MM.1S (cell line): ENCODE measurements around the gene APPL2.

Experiments
- CTCF ChIP-seq: fragments of 300-600 bp; sonication (generic); IDR thresholded peaks from 2 replicates; pipeline ENCODE4 v1.5.1; 2016; ENCODE audit warnings: antibody characterized with exemption, low read length, mixed read lengths
- EZH2 ChIP-seq: fragments of 300-600 bp; sonication (generic); optimal IDR thresholded peaks from 2 replicates; pipeline ENCODE3; 2017; ENCODE audit warnings: low read depth, mild to moderate bottlenecking, antibody characterized with exemption, low read length, mixed read lengths
- EZH2phosphoT487 ChIP-seq: fragments of 300-600 bp; sonication (generic); IDR thresholded peaks from 2 replicates; pipeline ENCODE4 v1.6.1; 2018; ENCODE audit warnings: antibody characterized with exemption, low read length

DNA sequence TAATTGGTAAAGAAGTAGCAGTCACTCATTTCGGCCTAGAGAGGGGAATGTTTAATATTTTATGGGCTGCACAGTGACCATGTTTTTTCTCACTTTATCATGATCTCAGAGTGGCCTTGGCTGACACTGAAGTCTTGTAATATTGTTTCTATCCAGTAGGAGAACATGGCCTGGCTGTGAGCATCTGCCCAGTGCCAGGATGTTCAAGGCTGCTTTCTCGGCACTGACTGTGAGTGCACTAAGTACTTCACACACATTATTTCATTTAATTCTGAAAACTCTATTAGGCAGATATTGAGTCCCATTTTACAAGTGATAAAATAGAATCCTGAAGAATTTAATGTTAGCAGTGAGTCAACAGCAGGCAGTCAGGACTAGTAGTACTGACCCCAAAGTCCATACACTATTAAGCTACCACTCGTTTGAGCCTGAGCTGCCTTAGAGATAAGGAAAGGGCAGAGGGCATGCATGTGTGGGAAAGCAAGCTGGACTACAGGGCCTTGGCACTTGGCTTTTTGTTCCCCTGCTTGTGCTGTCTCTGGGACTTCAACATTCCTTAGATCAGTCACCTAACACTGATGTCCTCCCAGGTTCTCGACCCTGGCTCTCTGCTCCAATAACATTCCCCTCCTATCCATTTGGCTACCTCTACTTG is 42.2 kb upstream of the APPL2 start:
- peak; percentile 6; the same call in 1 of the 2 replicates for TF ChIP-seq CTCF
- no peak for TF ChIP-seq EZH2
- no peak for TF ChIP-seq EZH2phosphoT487
